H1 (cell line): ENCODE data around the gene BCL11A. TPM values are rescaled to one million over a fixed set of nuclear protein-coding genes. Genes with fewer than 3 reads are reported as not detected.

Experiments
- CTCF ChIA-PET: fragments of 300-600 bp; sonication (Branson Sonifier 250); formaldehyde crosslinking; loops from one replicate; lab custom pipeline; 2021; ENCODE audit not compliant: partially characterized antibody; lab: Charles Lee
- POLR2A ChIA-PET: fragments of 300-600 bp; sonication (Branson Sonifier 250); formaldehyde crosslinking; loops from one replicate; lab custom pipeline; 2021; ENCODE audit warnings: inconsistent platforms; ENCODE audit not compliant: partially characterized antibody; lab: Charles Lee
- DNase-seq, 2 experiments: peaks; one replicate each; pipeline versions ENCODE4 v3.0.0 to v3.0.0-alpha.2; 2010 to 2022; ENCODE audit warnings: low spot score in 2 of 2, low read depth in 1 of 2, mixed read lengths in 1 of 2
- FAIRE-seq: peaks from 2 replicates; lab custom pipeline; 2011; peaks lifted over from hg19 to GRCh38; lab: Jason Lieb, UNC
- H2AFZ ChIP-seq: 2 replicates; pipeline ENCODE4 v1.8.1; 2012; ENCODE audit warnings: low read length, inconsistent platforms
- H2AK5ac ChIP-seq: 2 replicates; pipeline ENCODE4 v1.6.1; 2013; ENCODE audit warnings: low read depth, low read length
- H2BK120ac ChIP-seq: replicated peaks from 2 replicates; pipeline ENCODE3; 2013; ENCODE audit warnings: low read depth, low read length, inconsistent platforms
- H2BK12ac ChIP-seq: 2 replicates; pipeline ENCODE4 v1.6.1; 2013; ENCODE audit warnings: low read depth, low read length
- H2BK15ac ChIP-seq: 2 replicates; pipeline ENCODE4 v1.6.1; 2013; ENCODE audit warnings: low read length
- H2BK20ac ChIP-seq: 2 replicates; pipeline ENCODE4 v1.6.1; 2013; ENCODE audit warnings: low read length
- H2BK5ac ChIP-seq: 2 replicates; pipeline ENCODE4 v1.6.1; 2013; ENCODE audit warnings: low read depth, low read length
- H3K14ac ChIP-seq: 2 replicates; pipeline ENCODE4 v1.6.1; 2013; ENCODE audit warnings: inconsistent platforms; ENCODE audit not compliant: insufficient read length
- H3K18ac ChIP-seq: 2 replicates; pipeline ENCODE4 v1.6.1; 2013; ENCODE audit warnings: low read length; ENCODE audit errors: extremely low read depth
- H3K23ac ChIP-seq: 2 replicates; pipeline ENCODE4 v1.6.1; 2013; ENCODE audit warnings: inconsistent platforms; ENCODE audit not compliant: insufficient read length
- H3K23me2 ChIP-seq: 2 replicates; pipeline ENCODE4 v1.6.1; 2013; ENCODE audit warnings: low read depth, low read length
- H3K27ac ChIP-seq: 2 replicates; pipeline ENCODE4 v1.6.1; 2011; ENCODE audit warnings: low read depth, low read length, inconsistent platforms
- H3K27me3 ChIP-seq, 4 experiments: replicated peaks in 1 of 4; 1 replicate in 1 of 4; 2 replicates in 3 of 4; pipeline versions ENCODE4 v1.6.1 to v1.8.1; 2011 to 2013; ENCODE audit warnings: low read length in 3 of 4, mild to moderate bottlenecking in 3 of 4, inconsistent platforms in 2 of 4, mixed read lengths in 2 of 4, moderate library complexity in 1 of 4; ENCODE audit not compliant: control insufficient read depth in 3 of 4, insufficient read depth in 3 of 4; ENCODE audit errors: extremely low read depth in 1 of 4
- H3K36me3 ChIP-seq, 4 experiments: 2 replicates each; pipeline versions ENCODE4 v1.6.1 to v1.8.1; 2011 to 2013; ENCODE audit warnings: mild to moderate bottlenecking in 4 of 4, low read length in 3 of 4, moderate library complexity in 2 of 4, control low read depth in 1 of 4, inconsistent platforms in 1 of 4; ENCODE audit not compliant: insufficient read depth in 4 of 4, control insufficient read depth in 2 of 4
- H3K4ac ChIP-seq: replicated peaks from 2 replicates; pipeline ENCODE3; 2013; ENCODE audit warnings: low read length, low read depth, mixed read lengths, inconsistent platforms; ENCODE audit not compliant: insufficient read length
- H3K4me1 ChIP-seq, 4 experiments: replicated peaks in 1 of 4; 1 replicate in 1 of 4; 2 replicates in 3 of 4; pipeline versions ENCODE4 v1.6.1 to v1.8.1; 2011 to 2013; ENCODE audit warnings: low read length in 3 of 4, inconsistent platforms in 2 of 4, mixed read lengths in 1 of 4; ENCODE audit not compliant: insufficient read depth in 4 of 4, control insufficient read depth in 3 of 4
- H3K4me2 ChIP-seq, 2 experiments: 2 replicates each; pipeline versions ENCODE4 v1.6.1 to v1.8.1; 2011 to 2013; ENCODE audit warnings: low read depth in 2 of 2, low read length in 2 of 2, control low read depth in 1 of 2, inconsistent platforms in 1 of 2, mild to moderate bottlenecking in 1 of 2; ENCODE audit not compliant: insufficient read depth in 1 of 2
- H3K4me3 ChIP-seq, 4 experiments: fragments of 200-600, 300-600 bp in 1 of 4; sonication (generic), shearing (Covaris generic), sonication (Bioruptor Twin) in 1 of 4; 2 replicates each; pipeline versions ENCODE4 v1.5.1 to v1.8.1; 2011 to 2016; ENCODE audit warnings: low read length in 4 of 4, low read depth in 3 of 4, control low read depth in 2 of 4, inconsistent platforms in 2 of 4, mild to moderate bottlenecking in 2 of 4, mixed read lengths in 1 of 4, moderate library complexity in 1 of 4; ENCODE audit not compliant: insufficient read depth in 2 of 4; ENCODE audit errors: extremely low read depth in 1 of 4
- H3K56ac ChIP-seq: replicated peaks from 2 replicates; pipeline ENCODE3; 2013; ENCODE audit warnings: low read depth, mild to moderate bottlenecking, mixed read lengths, low read length, inconsistent platforms; ENCODE audit not compliant: insufficient read length
- H3K79me1 ChIP-seq: 2 replicates; pipeline ENCODE4 v1.6.1; 2013; ENCODE audit warnings: low read depth, low read length, control low read depth
- H3K79me2 ChIP-seq, 2 experiments: 2 replicates each; pipeline versions ENCODE4 v1.6.1 to v1.8.1; 2012 to 2013; ENCODE audit warnings: low read length in 2 of 2, mild to moderate bottlenecking in 2 of 2, inconsistent platforms in 1 of 2; ENCODE audit not compliant: insufficient read depth in 2 of 2, control insufficient read depth in 1 of 2
- H3K9ac ChIP-seq, 4 experiments: replicated peaks in 1 of 4; 1 replicate in 1 of 4; 2 replicates in 3 of 4; pipeline versions ENCODE4 v1.6.1 to v1.8.1; 2011 to 2013; ENCODE audit warnings: low read depth in 3 of 4, low read length in 3 of 4, control low read depth in 2 of 4, mild to moderate bottlenecking in 2 of 4, moderate library complexity in 2 of 4, inconsistent platforms in 1 of 4; ENCODE audit errors: extremely low read depth in 1 of 4
- H3K9me3 ChIP-seq, 2 experiments: 2 replicates each; pipeline versions ENCODE4 v1.6.1 to v1.8.1; 2012 to 2013; ENCODE audit warnings: mild to moderate bottlenecking in 2 of 2, moderate library complexity in 2 of 2, control low read depth in 1 of 2, inconsistent platforms in 1 of 2, low read depth in 1 of 2, low read length in 1 of 2, mixed read lengths in 1 of 2; ENCODE audit not compliant: insufficient read depth in 2 of 2
- H4K20me1 ChIP-seq, 2 experiments: replicated peaks in 1 of 2; 2 replicates each; pipeline versions ENCODE3 to v1.8.1; 2011 to 2013; ENCODE audit warnings: inconsistent platforms in 2 of 2, low read length in 2 of 2, mild to moderate bottlenecking in 1 of 2; ENCODE audit not compliant: insufficient read depth in 2 of 2, control insufficient read depth in 1 of 2
- H4K5ac ChIP-seq: 2 replicates; pipeline ENCODE4 v1.6.1; 2013; ENCODE audit warnings: low read length, low read depth, mixed read lengths, inconsistent platforms; ENCODE audit not compliant: insufficient read length
- H4K8ac ChIP-seq: 2 replicates; pipeline ENCODE4 v1.8.0; 2013; ENCODE audit warnings: mild to moderate bottlenecking, moderate library complexity, low read length, inconsistent platforms; ENCODE audit not compliant: insufficient read depth; ENCODE audit errors: extremely low read depth
- H4K91ac ChIP-seq: replicated peaks from 2 replicates; pipeline ENCODE3; 2013; ENCODE audit warnings: low read length, mixed read lengths, inconsistent platforms; ENCODE audit not compliant: insufficient read length
- BACH1 ChIP-seq: IDR thresholded peaks from 2 replicates; pipeline ENCODE4 v1.6.1; 2012; ENCODE audit warnings: low read length, improper control_type of control experiment
- BCL11A ChIP-seq, 2 experiments: IDR thresholded peaks; one replicate each; pipeline ENCODE4 v1.6.1; 2011; ENCODE audit warnings: low read depth in 2 of 2, low read length in 2 of 2, mild to moderate bottlenecking in 2 of 2
- CHD1 ChIP-seq: IDR thresholded peaks from 2 replicates; pipeline ENCODE4 v1.6.1; 2012; ENCODE audit warnings: low read depth, low read length, improper control_type of control experiment
- CHD2 ChIP-seq: IDR thresholded peaks from 2 replicates; pipeline ENCODE4 v1.6.1; 2012; ENCODE audit warnings: low read length, improper control_type of control experiment
- EZH2 ChIP-seq: fragments of 200-600 bp; sonication (generic); IDR thresholded peaks from 2 replicates; pipeline ENCODE4 v1.7.1; 2012; ENCODE audit warnings: low read depth, mild to moderate bottlenecking, moderate library complexity, low read length, inconsistent platforms; ENCODE audit not compliant: severe bottlenecking
- FOSL1 ChIP-seq: IDR thresholded peaks from 2 replicates; pipeline ENCODE4 v1.6.1; 2011; ENCODE audit warnings: mild to moderate bottlenecking, low read depth, low read length, moderate library complexity; ENCODE audit not compliant: insufficient read depth
- JUN ChIP-seq: IDR thresholded peaks from 2 replicates; pipeline ENCODE4 v1.6.1; 2011; ENCODE audit warnings: low read depth, mild to moderate bottlenecking, improper control_type of control experiment, low read length
- MAFK ChIP-seq: IDR thresholded peaks from 2 replicates; pipeline ENCODE4 v1.6.1; 2012; ENCODE audit warnings: low read depth, mild to moderate bottlenecking, improper control_type of control experiment, low read length
- POLR2A ChIP-seq, 2 experiments: IDR thresholded peaks; 1 replicate in 1 of 2; 2 replicates in 1 of 2; pipeline ENCODE4 v1.6.1; 2011; ENCODE audit warnings: low read depth in 2 of 2, low read length in 2 of 2, mild to moderate bottlenecking in 2 of 2; ENCODE audit errors: control extremely low read depth in 1 of 2
- POU5F1 ChIP-seq: IDR thresholded peaks from 2 replicates; pipeline ENCODE4 v1.6.1; 2011; ENCODE audit warnings: low read depth, mild to moderate bottlenecking, low read length, moderate library complexity
- RFX5 ChIP-seq: IDR thresholded peaks from 2 replicates; pipeline ENCODE4 v1.6.1; 2011; ENCODE audit warnings: low read depth, low read length, improper control_type of control experiment, borderline replicate concordance
- SUZ12 ChIP-seq: fragments of 200-600 bp; sonication (generic); IDR thresholded peaks from 2 replicates; pipeline ENCODE4 v1.6.1; 2012; ENCODE audit warnings: mild to moderate bottlenecking, inconsistent platforms, low read length, moderate library complexity, mixed read lengths
- ZNF274 ChIP-seq: IDR thresholded peaks from 2 replicates; pipeline ENCODE4 v1.7.0; 2012; ENCODE audit warnings: low read length, borderline replicate concordance; ENCODE audit errors: extremely low read depth
- WGBS, 2 experiments: shearing (Covaris generic) in 1 of 2; methylation state at CpG; one replicate each; pipeline versions ENCODE4 v1.1.6 to v1.1.7; 2013 to 2015; ENCODE audit warnings: low lambda C conversion rate in 2 of 2, mixed read lengths in 2 of 2, inconsistent platforms in 1 of 2, low coverage in 1 of 2, missing lambda C conversion rate in 1 of 2; ENCODE audit not compliant: insufficient replicate concordance in 2 of 2, insufficient coverage in 1 of 2, insufficient read length in 1 of 2; ENCODE audit errors: extremely low coverage in 1 of 2, missing lambda C conversion rate in 1 of 2; 5-methylcytosine and 5-hydroxymethylcytosine counted together
- polyA plus RNA-seq, 7 experiments: library from polyadenylated mRNA; depleted of rRNA in 3 of 7; stranded (reverse) in 5 of 7; unstranded in 2 of 7; fragments of >200 nt in 5 of 7; fragments of 200-250 nt in 2 of 7; gene quantifications; 1 replicate in 5 of 7; 2 replicates in 1 of 7; 4 replicates in 1 of 7; pipeline versions ENCODE4 v1.2.1 to v1.2.3, GENCODE V29; 2011 to 2013; ENCODE audit warnings: missing spikeins in 2 of 7, mixed read lengths in 2 of 7
- total RNA-seq: library from RNA; stranded (reverse); fragmentation: NEBNext Ultra II Directional; extraction: Animal tissue kit (Norgen Biotek cat#: 25700); gene quantifications from 2 replicates; pipeline ENCODE4 v1.2.1, GENCODE V29; 2021
- TF ChIP-seq, protein P1 (sequence below): IDR thresholded peaks from 2 replicates; pipeline ENCODE4 v1.6.1; 2012; ENCODE audit warnings: inconsistent platforms

The BCL11A gene
- total and polyA plus RNA-seq, 2 of the 8 experiments (the other 6 are each of a cell fraction or from before 2014, with no cell fraction given): 11.9 to 59.3 TPM

DNA sequence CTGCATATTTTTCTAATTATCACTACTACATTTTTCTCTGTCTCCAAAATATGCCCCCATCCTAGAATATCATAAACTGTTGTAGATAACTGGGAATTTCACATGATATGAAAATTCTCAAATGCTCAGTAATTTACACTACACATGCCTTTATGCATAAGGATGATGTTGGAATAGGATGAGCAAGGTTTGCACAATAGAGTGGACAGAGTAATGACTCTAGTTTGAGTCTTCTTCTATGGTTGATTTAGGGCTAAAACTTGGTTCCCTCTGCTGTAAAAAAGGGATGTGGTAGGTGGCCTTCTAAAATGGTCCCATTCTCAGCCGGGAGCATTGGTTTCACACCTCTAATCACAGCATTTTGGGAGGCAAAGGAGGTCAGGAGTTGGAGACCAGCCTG, 129.9 kb downstream of the BCL11A start:
- no peak overlapping the region for H2AK5ac ChIP-seq
- peaks cover 0 to 14% (median 4%) of the 10 kb centered on the region in 4 experiments; a peak in 2 of 8 replicates for H3K36me3 ChIP-seq
- H2BK15ac ChIP-seq: no peak overlapping the region
- ChIA-PET POLR2A (interaction anchor here (1.1 kb wide), 1 partner anchor 127 kb away, joined by 3 read pairs; no protein-coding TSS in a partner anchor), CTCF (interaction anchor here (1.2 kb wide), 1 partner anchor 16 kb away, joined by 4 read pairs; no protein-coding TSS in a partner anchor)
- H3K9me3 ChIP-seq: no peaks in the 10 kb centered on the region
- no peaks in the 10 kb centered on the region for H3K79me1 ChIP-seq
- no peak for DNase-seq
- no peak overlapping the region for H2BK12ac ChIP-seq
- no peak overlapping the region for H3K56ac ChIP-seq
- H3K18ac ChIP-seq: peak overlapping the region; percentile 43; the same call in 1 of the 2 replicates
- no peak overlapping the region for H2AFZ ChIP-seq
- H3K14ac ChIP-seq: no peak overlapping the region
- no peak overlapping the region for H4K91ac ChIP-seq
- H2BK5ac ChIP-seq: no peak overlapping the region
- H3K4me3 ChIP-seq: peak overlapping the region in 1 of 4 experiments; percentile 19; a peak in 1 of 8 replicates
- peaks cover 0 to 12% (median 8%) of the 10 kb centered on the region in 4 experiments; a peak in 4 of 7 replicates for H3K4me1 ChIP-seq
- no peak for FAIRE-seq
- H3K9ac ChIP-seq: no peak overlapping the region
- 67% methylated on average over 1 of the region's 1 CpG; no CpG with 5 or more reads in 1 of the 2 experiments for WGBS, 2 experiments
- H3K4ac ChIP-seq: no peak overlapping the region
- no peaks in the 10 kb centered on the region for H3K27me3 ChIP-seq
- no peaks in the 10 kb centered on the region for H3K79me2 ChIP-seq
- H2BK20ac ChIP-seq: no peak overlapping the region
- no peak overlapping the region for H2BK120ac ChIP-seq
- H4K5ac ChIP-seq: no peak overlapping the region
- H3K4me2 ChIP-seq: no peak overlapping the region; a peak in 1 of 4 replicates
- H4K8ac ChIP-seq: no peak overlapping the region
- H3K23ac ChIP-seq: no peak overlapping the region
- no peaks in the 10 kb centered on the region for H3K23me2 ChIP-seq
- H3K27ac ChIP-seq: no peak overlapping the region
- no peaks in the 10 kb centered on the region for H4K20me1 ChIP-seq
- TF ChIP-seq JUN: no peak
- no peak for TF ChIP-seq BCL11A (IDR thresholded peaks at IDR 0.05; ENCODE audit: low read depth in 2 of 2, low read length in 2 of 2)
- no peak for TF ChIP-seq MAFK
- no peak for TF ChIP-seq ZNF274
- no peak for TF ChIP-seq CHD1
- TF ChIP-seq POU5F1: no peak
- TF ChIP-seq, protein P1, sequence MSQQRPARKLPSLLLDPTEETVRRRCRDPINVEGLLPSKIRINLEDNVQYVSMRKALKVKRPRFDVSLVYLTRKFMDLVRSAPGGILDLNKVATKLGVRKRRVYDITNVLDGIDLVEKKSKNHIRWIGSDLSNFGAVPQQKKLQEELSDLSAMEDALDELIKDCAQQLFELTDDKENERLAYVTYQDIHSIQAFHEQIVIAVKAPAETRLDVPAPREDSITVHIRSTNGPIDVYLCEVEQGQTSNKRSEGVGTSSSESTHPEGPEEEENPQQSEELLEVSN: no peak
- no peak for TF ChIP-seq CHD2
- no peak for TF ChIP-seq SUZ12
- TF ChIP-seq EZH2: no peak
- no peak for TF ChIP-seq BACH1
- TF ChIP-seq POLR2A (IDR thresholded peaks at IDR 0.05; ENCODE audit: control extremely low read depth in 1 of 2, low read depth in 2 of 2, low read length in 2 of 2): no peak
- TF ChIP-seq FOSL1: no peak
- no peak for TF ChIP-seq RFX5
